Measurements from ENCODE around the gene LDAH.
"Not testable (repeated sequence)": the region's sequence is repeated elsewhere in the genome, so short reads cannot be mapped to it uniquely, and the experiment has no call there.

The LDAH gene

GRCh38 chr2:20717641-20718040 is 105.3 kb downstream of the LDAH start:
- DNase-seq: no peak

DNA sequence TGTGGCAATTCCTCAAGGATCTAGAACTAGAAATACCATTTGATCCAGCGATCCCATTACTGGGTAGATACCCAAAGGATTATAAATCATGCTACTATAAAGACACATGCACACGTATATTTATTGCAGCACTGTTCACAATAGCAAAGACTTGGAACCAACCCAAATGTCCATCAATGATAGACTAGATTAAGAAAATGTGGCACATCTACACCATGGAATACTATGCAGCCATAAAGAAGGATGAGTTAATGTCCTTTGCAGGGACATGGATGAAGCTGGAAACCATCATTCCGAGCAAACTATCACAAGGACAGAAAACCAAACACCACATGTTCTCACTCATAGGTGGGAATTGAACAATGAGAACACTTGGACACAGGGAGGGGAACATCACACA is 106.7 kb downstream of the LDAH start:
- DNase-seq: not testable (repeated sequence)

DNA sequence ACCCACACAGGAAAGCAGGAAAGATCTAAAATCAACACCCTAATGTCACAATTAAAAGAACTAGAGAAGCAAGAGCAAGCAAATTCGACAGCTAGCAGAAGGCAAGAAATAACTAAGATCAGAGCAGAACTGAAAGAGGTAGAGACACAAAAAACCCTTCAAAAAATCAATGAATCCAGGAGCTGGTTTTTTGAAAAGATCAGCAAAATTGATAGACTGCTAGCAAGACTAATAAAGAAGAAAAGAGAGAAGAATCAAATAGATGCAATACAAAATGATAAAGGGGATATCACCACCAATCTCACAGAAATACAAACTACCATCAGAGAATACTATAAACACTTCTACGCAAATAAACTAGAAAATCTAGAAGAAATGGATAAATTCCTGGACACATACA is 108.5 kb downstream of the LDAH start:
- not testable (repeated sequence) for DNase-seq

DNA sequence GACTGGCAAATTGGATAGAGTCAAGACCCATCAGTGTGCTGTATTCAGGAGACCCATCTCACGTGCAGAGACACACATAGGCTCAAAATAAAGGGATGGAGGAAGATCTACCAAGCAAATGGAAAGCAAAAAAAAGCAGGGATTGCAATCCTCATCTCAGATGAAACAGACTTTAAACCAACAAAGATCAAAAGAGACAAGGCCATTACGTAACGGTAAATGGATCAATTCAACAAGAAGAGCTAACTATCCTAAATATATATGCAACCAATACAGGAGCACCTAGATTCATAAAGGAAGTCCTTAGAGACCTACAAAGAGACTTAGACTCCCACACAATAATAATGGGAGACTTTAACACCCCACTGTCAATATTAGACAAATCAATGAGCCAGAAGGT is 109.3 kb downstream of the LDAH start:
- not testable (repeated sequence) for DNase-seq

- not testable (repeated sequence) for DNase-seq
Measured at GRCh38 chr2:20711641-20712040, 111.3 kb downstream of the LDAH start.

DNA sequence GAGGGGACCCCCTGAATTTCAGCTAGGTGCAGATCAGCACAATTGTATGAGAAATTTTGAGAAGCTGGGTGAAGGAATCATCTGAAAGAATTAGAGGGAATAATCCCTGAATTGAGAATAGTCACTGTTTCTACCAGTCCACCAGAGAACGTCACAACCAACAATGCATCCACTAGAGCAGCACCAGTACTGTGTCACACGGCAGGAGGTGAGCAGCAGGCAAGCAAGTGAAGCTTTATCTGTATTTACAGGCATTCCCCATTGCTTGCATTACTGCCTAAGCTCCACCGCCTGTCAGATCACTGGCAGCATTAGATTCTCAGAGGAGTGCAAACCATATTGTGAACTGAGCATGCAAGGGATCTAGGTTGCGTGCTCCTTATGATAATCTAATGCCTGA is 115.3 kb downstream of the LDAH start:
- no peak for DNase-seq

DNA sequence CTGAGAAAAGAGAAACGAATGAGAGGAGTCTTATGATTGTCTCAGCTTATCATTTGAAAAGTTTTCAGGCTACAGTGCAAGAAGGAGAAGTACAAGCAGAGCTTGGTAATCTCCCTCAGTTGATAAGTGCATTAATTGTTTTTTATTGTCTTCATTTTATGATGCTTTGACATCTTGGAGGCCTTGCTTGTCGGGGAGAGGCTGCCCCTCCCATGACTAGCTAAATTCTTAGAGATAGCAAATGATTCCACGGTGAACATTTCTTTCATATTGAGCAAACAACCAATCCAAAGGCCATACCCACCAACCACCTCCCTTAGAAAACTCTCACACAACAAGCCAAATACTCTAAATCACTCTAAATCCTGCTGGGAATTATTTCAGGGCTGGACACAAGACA is 116.1 kb downstream of the LDAH start:
- DNase-seq: no peak

DNA sequence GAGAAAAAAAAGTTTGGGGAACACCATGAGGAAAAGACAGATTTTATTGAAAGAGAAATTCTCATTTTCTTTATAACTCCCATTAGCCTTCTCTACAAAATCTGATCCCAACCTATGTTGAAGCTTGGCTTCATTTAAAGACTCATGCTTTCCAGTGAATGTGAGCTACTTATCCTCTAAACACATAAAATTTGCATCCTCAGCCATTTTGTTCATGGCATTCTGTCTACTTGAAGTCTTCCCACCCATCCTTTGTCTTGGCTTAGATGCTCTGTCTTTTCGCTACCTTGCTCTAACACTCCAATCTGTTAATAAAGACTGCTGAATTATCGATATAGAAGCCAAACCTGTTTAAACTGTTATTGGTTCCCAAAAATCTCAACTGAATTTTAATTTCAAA is 116.7 kb downstream of the LDAH start:
- no peak for DNase-seq

DNA sequence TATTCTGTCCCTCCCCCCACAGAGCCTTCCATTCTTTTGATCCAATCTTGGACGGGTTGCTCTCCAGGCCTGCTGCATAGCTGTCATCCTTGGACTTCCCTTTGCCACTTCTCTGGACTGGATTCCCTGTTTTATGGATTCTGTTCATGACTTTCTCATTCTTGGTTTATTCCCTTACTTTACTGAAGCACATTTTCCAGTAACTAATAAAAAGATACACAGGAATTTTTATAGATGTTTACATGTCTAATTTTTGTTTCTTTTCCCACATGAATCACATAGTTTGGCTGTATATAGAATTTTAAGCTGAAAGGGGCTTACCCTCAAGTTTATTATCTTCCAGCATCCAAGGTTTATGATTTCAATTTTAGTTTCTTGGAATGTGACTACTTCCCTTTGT is 118.0 kb downstream of the LDAH start:
- DNase-seq: no peak

DNA sequence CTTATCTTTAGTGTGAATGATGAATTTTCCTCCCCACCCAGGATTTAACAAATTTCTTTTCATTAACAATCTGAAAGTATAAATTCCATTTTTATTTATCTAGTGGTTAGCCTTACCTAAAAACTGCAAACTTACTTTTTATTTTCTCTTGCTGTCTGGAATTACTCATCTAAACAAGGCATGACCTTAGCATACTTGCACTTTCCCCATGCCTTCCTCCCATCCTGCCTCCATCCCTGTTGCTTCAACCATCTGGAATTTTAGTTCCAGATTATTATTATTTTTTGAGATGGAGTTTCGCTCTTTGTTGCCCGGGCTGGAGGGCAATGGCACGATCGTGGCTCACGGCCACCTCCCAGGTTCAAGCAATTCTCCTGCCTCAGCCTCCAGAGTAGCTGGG is 120.3 kb downstream of the LDAH start:
- no peak for DNase-seq

DNA sequence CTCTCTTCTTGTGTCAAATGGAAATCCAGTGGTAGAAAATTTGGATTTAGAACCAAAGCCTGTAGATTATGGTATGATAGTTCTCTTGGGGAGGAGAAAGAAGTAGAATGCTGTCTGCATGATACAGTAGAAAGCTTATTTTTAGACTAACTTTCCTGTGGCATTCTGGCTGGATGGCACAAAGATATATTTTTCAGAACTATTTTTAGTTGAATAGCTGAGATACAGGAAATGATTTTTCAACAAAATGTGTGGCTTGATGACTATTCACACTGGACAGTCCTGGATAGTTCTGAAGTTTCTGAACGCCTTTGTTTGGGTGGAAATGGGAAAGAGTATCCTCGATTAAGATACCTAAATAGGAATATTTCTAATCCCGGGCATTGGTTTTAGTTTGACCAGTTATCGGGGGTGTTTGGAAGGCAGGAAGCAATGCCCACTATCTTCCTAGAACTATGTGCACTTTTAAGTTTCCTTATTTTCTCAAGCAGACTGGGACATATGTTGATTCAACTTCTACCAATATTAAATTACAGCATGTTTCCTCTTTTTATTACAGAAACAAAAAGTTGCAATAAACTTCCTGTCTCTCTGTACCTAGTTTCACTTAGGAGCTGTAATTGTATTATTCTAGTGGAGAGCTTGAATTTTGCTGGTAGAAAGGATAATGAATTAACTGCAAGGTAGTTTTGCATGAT is 123.8 kb downstream of the LDAH start:
- no peak for DNase-seq

DNA sequence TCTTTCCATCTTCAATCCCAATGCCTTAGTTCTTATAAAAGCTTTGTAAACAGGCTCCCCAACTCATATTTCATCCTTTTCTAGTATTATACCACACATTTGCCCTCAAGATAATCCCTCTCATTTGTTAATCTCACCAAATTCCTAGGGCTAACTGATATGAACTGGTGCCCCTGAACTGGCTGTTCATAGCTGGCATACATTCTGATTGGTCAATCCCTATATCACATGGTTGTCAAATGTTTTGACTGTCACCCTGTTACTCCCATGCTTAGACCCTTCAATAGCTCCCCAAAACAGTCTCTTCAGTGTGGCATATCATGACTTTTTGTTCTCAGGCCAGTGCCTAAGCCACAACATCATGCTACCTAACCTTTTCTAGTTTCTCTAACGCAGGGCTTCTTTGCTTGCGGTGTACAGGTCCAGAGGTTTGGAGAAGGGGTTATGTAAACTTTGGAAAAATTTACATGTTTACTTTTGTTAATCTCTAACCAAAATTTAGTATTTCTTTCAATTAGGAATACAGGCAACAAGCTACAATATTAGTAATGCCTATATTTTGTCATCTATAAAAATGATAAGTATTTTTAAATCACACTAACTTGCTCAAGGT is 125.5 kb downstream of the LDAH start:
- DNase-seq: no peak

- no peak for DNase-seq
Measured at GRCh38 chr2:20696366-20696765, 126.5 kb downstream of the LDAH start.

- DNase-seq: no peak
Measured at GRCh38 chr2:20693317-20693716, 129.6 kb downstream of the LDAH start.

- no peak for DNase-seq
Measured at GRCh38 chr2:20692081-20692480, 130.8 kb downstream of the LDAH start.

DNA sequence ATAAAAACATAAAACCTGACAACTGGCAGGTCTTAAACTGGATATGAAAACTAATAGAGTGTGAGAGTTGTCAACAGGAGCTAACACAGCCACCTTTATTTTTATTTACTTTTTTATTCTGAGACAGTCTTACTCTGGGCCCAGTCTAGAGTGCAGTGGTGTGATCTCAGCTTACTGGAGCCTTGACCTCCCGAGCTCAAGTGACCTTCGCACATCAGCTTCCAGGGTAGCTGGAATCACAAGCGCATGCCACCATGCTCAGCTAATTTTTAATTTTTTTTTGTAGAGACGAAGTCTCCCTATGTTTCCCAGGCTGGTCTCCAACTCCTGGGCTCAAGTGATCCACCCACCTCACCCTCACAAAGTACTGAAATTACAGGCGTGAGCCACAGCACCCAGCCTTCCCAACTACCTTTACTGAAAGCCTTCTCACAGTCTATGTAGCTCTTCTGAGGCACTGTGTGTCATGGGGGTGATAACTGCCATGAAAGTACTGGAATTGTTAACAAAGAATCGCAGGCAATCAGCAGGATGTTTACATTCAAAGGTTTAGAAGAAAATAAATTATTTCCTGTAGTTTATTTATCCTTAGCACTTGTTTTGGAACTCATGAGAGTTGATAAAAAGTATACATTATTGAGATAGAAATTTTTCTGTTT is 131.7 kb downstream of the LDAH start:
- DNase-seq: no peak

DNA sequence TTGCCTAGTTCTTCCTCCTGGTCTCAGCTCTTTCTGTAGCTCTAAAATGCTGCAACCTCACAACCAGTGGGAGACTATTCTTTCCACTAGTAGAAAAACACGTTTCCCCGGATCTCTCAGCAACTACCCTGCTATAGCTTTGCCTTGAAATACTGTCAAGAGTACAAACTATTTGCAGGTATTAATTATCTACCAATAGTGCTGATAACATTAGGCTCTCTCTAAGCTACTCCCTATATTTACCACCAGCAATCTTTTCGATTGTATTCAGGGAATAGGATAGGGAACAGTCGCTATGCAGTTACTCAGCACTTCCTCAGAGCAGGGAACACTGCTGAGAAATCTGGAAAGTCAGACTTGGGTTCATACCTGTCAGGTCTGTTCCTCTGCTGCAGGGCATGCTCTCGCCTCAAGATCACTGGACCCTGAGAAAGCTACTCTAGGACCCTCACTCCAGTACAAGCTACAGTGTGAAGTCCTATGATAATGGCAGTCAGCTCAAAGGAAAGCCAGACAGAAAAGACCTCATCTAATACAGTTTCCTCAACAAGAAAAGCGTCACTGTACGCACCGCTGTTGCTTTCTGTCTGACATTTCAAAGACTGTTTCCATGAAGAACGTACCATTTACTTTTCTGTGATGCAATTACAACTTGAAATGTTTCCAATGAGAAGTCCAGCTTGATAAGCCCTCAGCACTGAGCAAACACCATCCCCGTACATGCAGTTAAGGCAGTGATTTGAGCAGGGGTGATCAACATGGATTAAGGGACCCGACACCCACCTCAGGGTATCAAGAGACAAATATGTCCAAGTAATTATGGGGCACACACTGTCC is 133.3 kb downstream of the LDAH start:
- DNase-seq: no peak

GRCh38 chr2:20687260-20687832 is 135.6 kb downstream of the LDAH start:
- DNase-seq: no peak

- DNase-seq: no peak
Measured at GRCh38 chr2:20684581-20685063, 138.3 kb downstream of the LDAH start.

DNA sequence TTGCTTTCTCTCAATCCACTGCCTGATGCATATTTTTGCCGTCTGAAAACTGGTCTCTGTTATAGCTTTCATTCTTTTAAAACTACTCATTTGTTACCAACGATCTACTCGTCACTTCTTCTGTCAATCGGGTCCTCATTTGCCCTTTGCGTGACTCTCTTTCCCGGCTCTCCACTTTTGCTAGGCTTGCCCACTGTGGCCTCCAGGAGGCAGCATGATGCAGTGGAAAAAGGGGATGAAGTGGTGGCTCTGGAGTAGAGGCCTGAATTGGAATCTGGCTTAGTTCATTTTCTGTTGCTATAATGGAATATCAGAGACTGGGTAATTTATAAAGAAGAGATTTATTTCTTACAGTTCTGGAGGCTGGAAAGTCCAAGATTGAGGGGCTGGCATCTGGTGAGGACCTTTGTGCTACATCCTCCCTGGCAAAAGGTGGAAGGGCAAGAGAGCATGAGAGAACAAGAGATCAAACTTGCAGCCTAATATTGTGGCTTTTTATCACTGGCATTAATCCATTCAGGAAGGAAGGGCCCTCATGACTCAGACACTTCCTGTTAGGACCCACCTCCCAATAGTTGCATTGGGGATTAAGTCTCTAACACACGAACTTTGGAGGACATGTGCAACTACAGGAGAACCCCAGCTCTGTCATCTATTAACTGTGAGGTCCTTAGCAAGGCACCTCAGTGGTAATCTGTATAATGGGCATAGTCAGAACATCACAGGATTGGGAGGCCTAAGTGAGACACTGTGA is 140.6 kb downstream of the LDAH start:
- no peak for DNase-seq

- DNase-seq: no peak
Measured at GRCh38 chr2:20680744-20681375, 142.0 kb downstream of the LDAH start.

- DNase-seq: no peak
Measured at GRCh38 chr2:20678780-20679179, 144.1 kb downstream of the LDAH start.
